Adrenal gland (tissue), 5 donors: ENCODE results near the gene ECI1.

Experiments used
- CTCF ChIP-seq, 6 experiments: fragments of 450-650 bp in 4 of 6; fragments of 200-600 bp in 2 of 6; sonication (generic) in 1 of 6; IDR thresholded peaks; 1 replicate in 5 of 6; 2 replicates in 1 of 6; pipeline versions ENCODE4 v1.5.1 to v1.8.0; 2016 to 2021; ENCODE audit warnings: antibody characterized with exemption in 6 of 6, mild to moderate bottlenecking in 2 of 6, moderate library complexity in 1 of 6
- POLR2A ChIP-seq, 2 donors: fragments of 450-650 bp; IDR thresholded peaks; one replicate each; pipeline ENCODE4 v1.6.1; 2017; ENCODE audit warnings: antibody characterized with exemption in 2 of 2, mild to moderate bottlenecking in 2 of 2, moderate library complexity in 1 of 2
- donor health status: DM: no; HTN: no; CAD: no.

- TF ChIP-seq CTCF (IDR thresholded peaks at IDR 0.05) (no peak), POLR2A (IDR thresholded peaks at IDR 0.05) (no peak)
Measured at GRCh38 chr16:2273931-2274330, 22.5 kb upstream of the ECI1 start.
